K562 (cell line): Measurements from ENCODE around the gene MYOM1. TPM values are rescaled to one million over a fixed set of nuclear protein-coding genes. Genes with fewer than 3 reads are reported as not detected.

Experiments
- ARNT ChIP-seq, 2 experiments: fragments of 450-650 bp; IDR thresholded peaks; 2 replicates each; pipeline ENCODE4 v1.6.1; 2016; ENCODE audit warnings: mild to moderate bottlenecking in 1 of 2
- EGR1 ChIP-seq: fragments of 450-650 bp; conservative IDR thresholded peaks from 2 replicates; pipeline ENCODE4 v1.6.1; 2017; ENCODE audit warnings: mild to moderate bottlenecking
- FOSL1 ChIP-seq: fragments of 200-800 bp; sonication (Bioruptor generic); conservative IDR thresholded peaks from 2 replicates; pipeline ENCODE4 v1.6.1; 2016; ENCODE audit warnings: missing genetic modification characterization, missing compliant biosample characterization
- HDAC8 ChIP-seq: fragments of 450-650 bp; IDR thresholded peaks from 2 replicates; pipeline ENCODE4 v1.6.1; 2016; ENCODE audit warnings: mild to moderate bottlenecking, missing genetic modification characterization, moderate library complexity, missing compliant biosample characterization
- HNRNPK ChIP-seq: fragments of 200-400 bp; formaldehyde crosslinking; IDR thresholded peaks from one replicate; pipeline ENCODE4 v1.6.1; 2018; ENCODE audit warnings: mild to moderate bottlenecking, low read depth, low read length; ENCODE audit not compliant: poor library complexity, severe bottlenecking
- ILF3 ChIP-seq: fragments of 450-650 bp; IDR thresholded peaks from 2 replicates; pipeline ENCODE4 v1.6.1; 2018; ENCODE audit warnings: antibody characterized with exemption, mild to moderate bottlenecking, moderate library complexity, borderline replicate concordance
- KDM4B ChIP-seq, 2 experiments: fragments of 450-650 bp in 1 of 2; sonication (generic) in 1 of 2; IDR thresholded peaks; 2 replicates each; pipeline ENCODE4 v1.6.1; 2016 to 2017; ENCODE audit warnings: borderline replicate concordance in 2 of 2, antibody characterized with exemption in 1 of 2, low read depth in 1 of 2, mild to moderate bottlenecking in 1 of 2
- NCOA1 ChIP-seq: fragments of 450-650 bp; IDR thresholded peaks from 2 replicates; pipeline ENCODE4 v1.6.1; 2016; ENCODE audit warnings: low read depth
- NRF1 ChIP-seq, 2 experiments: fragments of 450-650 bp; IDR thresholded peaks in 1 of 2; conservative IDR thresholded peaks in 1 of 2; 2 replicates each; pipeline ENCODE4 v1.6.1; 2014; ENCODE audit warnings: mild to moderate bottlenecking in 2 of 2
- POU5F1 ChIP-seq: fragments of 150-350 bp; IDR thresholded peaks from 2 replicates; pipeline ENCODE4 v1.6.1; 2014; ENCODE audit warnings: borderline replicate concordance, low read length, low read depth, mild to moderate bottlenecking; ENCODE audit not compliant: partially characterized antibody
- RBBP5 ChIP-seq: fragments of 200-600 bp; sonication (generic); IDR thresholded peaks from 2 replicates; pipeline ENCODE4 v1.6.1; 2012; ENCODE audit warnings: borderline replicate concordance, mild to moderate bottlenecking, low read length, control low read depth, inconsistent platforms; ENCODE audit not compliant: insufficient read depth, poor library complexity, severe bottlenecking
- SETDB1 ChIP-seq: IDR thresholded peaks from one replicate; pipeline ENCODE4 v1.6.1; 2012; ENCODE audit warnings: low read length, control low read depth, inconsistent platforms
- ZC3H4 ChIP-seq: sonication (generic); formaldehyde crosslinking; IDR thresholded peaks from 2 replicates; pipeline ENCODE4 v1.9.0; 2021; ENCODE audit warnings: missing genetic modification reagents, borderline replicate concordance
- ZFP36 ChIP-seq: fragments of 150-350 bp; IDR thresholded peaks from 2 replicates; pipeline ENCODE4 v1.6.1; 2018; ENCODE audit warnings: low read length, low read depth; ENCODE audit not compliant: partially characterized antibody
- ZNF436 ChIP-seq: fragments of 250-450, 450-650 bp; sonication (Bioruptor Pico); formaldehyde crosslinking; IDR thresholded peaks from 2 replicates; pipeline ENCODE4 v1.7.0; 2020; ENCODE audit warnings: mild to moderate bottlenecking
- ZNF586 ChIP-seq: fragments of 450-650 bp; formaldehyde crosslinking; conservative IDR thresholded peaks from 2 replicates; pipeline ENCODE4 v1.4.0; 2020; ENCODE audit warnings: mild to moderate bottlenecking, moderate library complexity
- ZNF79 ChIP-seq: fragments of 250-450 bp; sonication (Bioruptor Pico); IDR thresholded peaks from 2 replicates; pipeline ENCODE4 v1.4.0; 2020; ENCODE audit warnings: low read depth, mild to moderate bottlenecking, moderate library complexity
- polyA plus RNA-seq, 8 experiments: library from polyadenylated mRNA; depleted of rRNA in 4 of 8; stranded (reverse) in 5 of 8; unstranded in 3 of 8; fragments of >200 nt; fragmentation: Nextera tagmentation in 2 of 8; fragmentation: Illumina TruSeq in 1 of 8; extraction: Ambion mirVana in 2 of 8; extraction: Trizol in 1 of 8; gene quantifications; 2 replicates each; pipeline versions ENCODE4 v1.2.1 to v1.2.3, GENCODE V29; 2011 to 2014; ENCODE audit warnings: inconsistent platforms in 1 of 8, missing spikeins in 1 of 8
- total RNA-seq, 7 experiments: library from RNA; depleted of rRNA in 6 of 7; stranded (reverse); fragments of >200 nt in 6 of 7; fragmentation: Illumina TruSeq in 2 of 7; extraction: Trizol in 2 of 7; gene quantifications; 2 replicates each; pipeline versions ENCODE4 v1.2.1 to v1.2.3, GENCODE V29; 2011 to 2021; ENCODE audit warnings: low replicate concordance in 1 of 7
- TF ChIP-seq, protein P1 (sequence below): sonication (generic); formaldehyde crosslinking; IDR thresholded peaks from 2 replicates; pipeline ENCODE4 v1.8.0; 2023; ENCODE audit warnings: missing genetic modification reagents, mild to moderate bottlenecking, borderline replicate concordance
- TF ChIP-seq, protein P2 (sequence below): fragments of 250-450 bp; sonication (Bioruptor Pico); IDR thresholded peaks from 2 replicates; pipeline ENCODE4 v1.9.0; 2021; ENCODE audit warnings: mild to moderate bottlenecking
- TF ChIP-seq, protein P3 (sequence below): fragments of 450-650 bp; conservative IDR thresholded peaks from 2 replicates; pipeline ENCODE4 v1.6.1; 2016; ENCODE audit warnings: missing genetic modification characterization, low read depth, mild to moderate bottlenecking, control low read depth, missing compliant biosample characterization

Gene MYOM1
- total and polyA plus RNA-seq, 9 of the 15 experiments (the other 6 are each of a cell fraction or from before 2014, with no cell fraction given) = 0.01 to 0.62 (median 0.25) TPM

DNA sequence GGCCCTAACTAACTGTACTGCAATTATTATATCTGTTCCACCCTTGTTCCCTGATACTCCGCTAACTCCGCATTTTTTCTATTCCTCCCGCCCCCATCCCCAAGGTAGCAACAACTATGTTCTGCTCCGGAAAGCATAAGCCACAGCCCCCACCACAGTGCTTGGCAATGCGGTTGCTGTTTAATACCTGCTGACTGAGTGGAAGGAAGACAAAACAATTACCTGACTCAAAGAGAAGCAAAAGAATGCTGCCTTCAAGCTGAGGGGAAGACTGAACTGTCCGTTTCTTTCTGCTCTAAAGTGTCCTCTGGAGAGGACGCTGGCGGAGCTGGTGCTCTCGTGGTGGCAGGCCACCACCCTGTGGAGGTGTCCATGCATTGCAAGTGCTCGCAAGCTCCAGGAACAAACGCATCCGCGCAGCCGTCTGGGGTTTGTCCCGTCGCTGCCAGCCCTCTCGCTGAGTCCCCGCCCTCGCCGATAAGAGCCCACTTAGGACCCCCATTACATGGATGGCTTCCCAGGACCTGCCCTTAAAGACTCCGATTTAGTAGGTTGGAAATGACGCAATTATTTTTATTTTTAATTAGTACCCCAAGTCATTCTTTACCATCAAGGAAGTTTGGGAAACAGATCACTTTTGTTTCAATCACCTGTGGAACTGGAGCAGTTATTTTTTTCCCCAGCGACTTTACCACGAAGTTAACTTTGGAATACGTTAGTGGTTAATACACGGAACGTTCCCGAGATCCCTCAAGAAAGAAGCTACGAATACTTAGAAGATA, 26.3 kb upstream of the MYOM1 start (continued):
- TF ChIP-seq, protein P1, sequence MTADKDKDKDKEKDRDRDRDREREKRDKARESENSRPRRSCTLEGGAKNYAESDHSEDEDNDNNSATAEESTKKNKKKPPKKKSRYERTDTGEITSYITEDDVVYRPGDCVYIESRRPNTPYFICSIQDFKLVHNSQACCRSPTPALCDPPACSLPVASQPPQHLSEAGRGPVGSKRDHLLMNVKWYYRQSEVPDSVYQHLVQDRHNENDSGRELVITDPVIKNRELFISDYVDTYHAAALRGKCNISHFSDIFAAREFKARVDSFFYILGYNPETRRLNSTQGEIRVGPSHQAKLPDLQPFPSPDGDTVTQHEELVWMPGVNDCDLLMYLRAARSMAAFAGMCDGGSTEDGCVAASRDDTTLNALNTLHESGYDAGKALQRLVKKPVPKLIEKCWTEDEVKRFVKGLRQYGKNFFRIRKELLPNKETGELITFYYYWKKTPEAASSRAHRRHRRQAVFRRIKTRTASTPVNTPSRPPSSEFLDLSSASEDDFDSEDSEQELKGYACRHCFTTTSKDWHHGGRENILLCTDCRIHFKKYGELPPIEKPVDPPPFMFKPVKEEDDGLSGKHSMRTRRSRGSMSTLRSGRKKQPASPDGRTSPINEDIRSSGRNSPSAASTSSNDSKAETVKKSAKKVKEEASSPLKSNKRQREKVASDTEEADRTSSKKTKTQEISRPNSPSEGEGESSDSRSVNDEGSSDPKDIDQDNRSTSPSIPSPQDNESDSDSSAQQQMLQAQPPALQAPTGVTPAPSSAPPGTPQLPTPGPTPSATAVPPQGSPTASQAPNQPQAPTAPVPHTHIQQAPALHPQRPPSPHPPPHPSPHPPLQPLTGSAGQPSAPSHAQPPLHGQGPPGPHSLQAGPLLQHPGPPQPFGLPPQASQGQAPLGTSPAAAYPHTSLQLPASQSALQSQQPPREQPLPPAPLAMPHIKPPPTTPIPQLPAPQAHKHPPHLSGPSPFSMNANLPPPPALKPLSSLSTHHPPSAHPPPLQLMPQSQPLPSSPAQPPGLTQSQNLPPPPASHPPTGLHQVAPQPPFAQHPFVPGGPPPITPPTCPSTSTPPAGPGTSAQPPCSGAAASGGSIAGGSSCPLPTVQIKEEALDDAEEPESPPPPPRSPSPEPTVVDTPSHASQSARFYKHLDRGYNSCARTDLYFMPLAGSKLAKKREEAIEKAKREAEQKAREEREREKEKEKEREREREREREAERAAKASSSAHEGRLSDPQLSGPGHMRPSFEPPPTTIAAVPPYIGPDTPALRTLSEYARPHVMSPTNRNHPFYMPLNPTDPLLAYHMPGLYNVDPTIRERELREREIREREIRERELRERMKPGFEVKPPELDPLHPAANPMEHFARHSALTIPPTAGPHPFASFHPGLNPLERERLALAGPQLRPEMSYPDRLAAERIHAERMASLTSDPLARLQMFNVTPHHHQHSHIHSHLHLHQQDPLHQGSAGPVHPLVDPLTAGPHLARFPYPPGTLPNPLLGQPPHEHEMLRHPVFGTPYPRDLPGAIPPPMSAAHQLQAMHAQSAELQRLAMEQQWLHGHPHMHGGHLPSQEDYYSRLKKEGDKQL (CRISPR knock-in tag) = no peak
- TF ChIP-seq ZFP36 = peak; percentile 52
- no peak for TF ChIP-seq ILF3
- no peak for TF ChIP-seq POU5F1
- TF ChIP-seq SETDB1 = no peak
- 0 out of 2 replicates have a peak, but pooled peaks have one; percentile 5 for TF ChIP-seq ZNF436 (CRISPR knock-in tag)
- TF ChIP-seq, protein P2, sequence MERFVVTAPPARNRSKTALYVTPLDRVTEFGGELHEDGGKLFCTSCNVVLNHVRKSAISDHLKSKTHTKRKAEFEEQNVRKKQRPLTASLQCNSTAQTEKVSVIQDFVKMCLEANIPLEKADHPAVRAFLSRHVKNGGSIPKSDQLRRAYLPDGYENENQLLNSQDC = no peak
- TF ChIP-seq FOSL1 (tag) = no peak
- TF ChIP-seq NCOA1 = no peak
- TF ChIP-seq HDAC8 (tag) = no peak
- no peak for TF ChIP-seq RBBP5
- no peak; a peak in 2 of 4 replicates for TF ChIP-seq ARNT (IDR thresholded peaks at IDR 0.05)
- TF ChIP-seq ZNF79 = no peak
- no peak for TF ChIP-seq EGR1
- TF ChIP-seq HNRNPK = no peak
- TF ChIP-seq ZC3H4 (CRISPR knock-in tag) = no peak
- TF ChIP-seq, protein P3, sequence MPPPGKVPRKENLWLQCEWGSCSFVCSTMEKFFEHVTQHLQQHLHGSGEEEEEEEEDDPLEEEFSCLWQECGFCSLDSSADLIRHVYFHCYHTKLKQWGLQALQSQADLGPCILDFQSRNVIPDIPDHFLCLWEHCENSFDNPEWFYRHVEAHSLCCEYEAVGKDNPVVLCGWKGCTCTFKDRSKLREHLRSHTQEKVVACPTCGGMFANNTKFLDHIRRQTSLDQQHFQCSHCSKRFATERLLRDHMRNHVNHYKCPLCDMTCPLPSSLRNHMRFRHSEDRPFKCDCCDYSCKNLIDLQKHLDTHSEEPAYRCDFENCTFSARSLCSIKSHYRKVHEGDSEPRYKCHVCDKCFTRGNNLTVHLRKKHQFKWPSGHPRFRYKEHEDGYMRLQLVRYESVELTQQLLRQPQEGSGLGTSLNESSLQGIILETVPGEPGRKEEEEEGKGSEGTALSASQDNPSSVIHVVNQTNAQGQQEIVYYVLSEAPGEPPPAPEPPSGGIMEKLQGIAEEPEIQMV (tag) = no peak
- peak; percentile 82 to 85 for TF ChIP-seq NRF1 (conservative IDR thresholded peaks at IDR 0.05 in 1 of 2, IDR thresholded peaks at IDR 0.05 in 1 of 2)
- no peak for TF ChIP-seq ZNF586 (CRISPR knock-in tag)
- TF ChIP-seq KDM4B (IDR thresholded peaks at IDR 0.05; ENCODE audit: borderline replicate concordance in 2 of 2, low read depth in 1 of 2) = 0 out of 4 replicates have a peak, but pooled peaks of 1 of the 2 experiments have one; percentile 33
